ENCODE measurements around the gene ANKS1B.

ANKS1B gene

GRCh38 chr12:99108924-99109323, 875.8 kb downstream of the ANKS1B start:
- no peak for DNase-seq

- no peak for DNase-seq
These were observed 885.0 kb downstream of the ANKS1B start for GRCh38 chr12:99099786-99100185.

DNA sequence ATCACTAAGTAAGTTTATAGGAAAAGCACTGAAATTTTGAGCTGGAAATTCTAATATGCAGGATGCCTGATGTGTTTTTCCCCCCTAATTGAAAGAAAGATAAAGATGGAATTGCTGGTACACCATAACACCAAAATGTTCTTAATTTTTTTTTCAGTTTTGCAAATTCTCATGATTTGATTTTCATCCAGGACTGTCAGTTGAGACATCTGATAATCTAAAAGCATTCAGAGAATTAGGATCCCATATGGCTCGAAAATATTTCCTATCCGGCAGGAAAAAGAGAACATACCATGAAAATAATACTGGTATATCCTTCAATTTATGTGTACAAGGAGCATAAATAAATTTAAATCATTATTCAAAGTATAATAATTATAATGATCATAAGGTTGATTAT, 887.6 kb downstream of the ANKS1B start:
- no peak for DNase-seq

DNA sequence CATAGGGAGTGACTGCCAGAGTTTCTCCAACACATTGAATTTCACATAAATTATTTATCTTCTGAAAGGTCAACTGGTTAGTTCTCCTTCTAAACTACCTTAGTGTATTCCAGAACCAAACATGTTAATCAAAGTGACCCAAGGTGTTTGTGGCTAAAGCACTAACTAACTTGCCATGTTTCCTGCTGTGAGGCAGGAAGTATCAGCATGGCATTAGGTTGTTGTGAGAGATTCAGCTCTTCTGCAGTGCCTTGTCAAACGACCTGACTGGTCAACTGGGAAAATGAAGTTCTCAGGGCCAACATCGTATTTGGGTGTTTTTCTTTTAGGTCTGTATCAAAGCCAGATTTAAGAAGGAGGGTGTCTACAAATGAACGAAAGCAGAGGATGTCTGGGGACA, 891.6 kb downstream of the ANKS1B start:
- no peak for DNase-seq

- DNase-seq, result no peak
These were observed 892.5 kb downstream of the ANKS1B start for GRCh38 chr12:99092100-99092851.

- peak in 1 of 2 experiments; percentile 63 for DNase-seq
These were observed 897.5 kb downstream of the ANKS1B start for GRCh38 chr12:99087278-99087677.

DNA sequence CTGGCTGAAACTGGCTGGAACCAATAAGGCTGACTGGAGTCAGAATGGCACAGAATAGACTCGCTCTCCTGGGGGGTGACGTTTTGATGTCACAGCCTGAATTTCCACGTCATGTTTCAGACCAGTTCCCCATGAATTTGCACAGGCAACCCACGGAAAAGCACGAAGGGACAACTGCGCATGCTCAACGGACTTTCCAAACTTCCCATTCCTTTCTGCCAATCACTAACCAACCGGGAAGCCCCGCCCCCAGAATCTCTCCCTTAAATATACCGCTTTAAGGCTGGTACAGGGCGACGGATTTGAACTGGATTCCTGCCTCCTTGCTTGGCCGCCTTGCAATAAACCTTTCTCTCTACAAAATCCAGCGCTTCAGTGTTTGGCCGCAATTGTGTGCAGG, 904.9 kb downstream of the ANKS1B start:
- DNase-seq, result no peak

- peak; percentile 63 to 66 for DNase-seq
These were observed 915.6 kb downstream of the ANKS1B start for GRCh38 chr12:99068993-99069747.

- DNase-seq, result no peak
These were observed 917.5 kb downstream of the ANKS1B start for GRCh38 chr12:99067171-99067785.

GRCh38 chr12:99066726-99067125, 918.0 kb downstream of the ANKS1B start:
- no peak for DNase-seq

GRCh38 chr12:99063182-99063581, 921.6 kb downstream of the ANKS1B start:
- DNase-seq, result no peak

GRCh38 chr12:99059824-99060511, 924.8 kb downstream of the ANKS1B start:
- DNase-seq, result no peak

DNA sequence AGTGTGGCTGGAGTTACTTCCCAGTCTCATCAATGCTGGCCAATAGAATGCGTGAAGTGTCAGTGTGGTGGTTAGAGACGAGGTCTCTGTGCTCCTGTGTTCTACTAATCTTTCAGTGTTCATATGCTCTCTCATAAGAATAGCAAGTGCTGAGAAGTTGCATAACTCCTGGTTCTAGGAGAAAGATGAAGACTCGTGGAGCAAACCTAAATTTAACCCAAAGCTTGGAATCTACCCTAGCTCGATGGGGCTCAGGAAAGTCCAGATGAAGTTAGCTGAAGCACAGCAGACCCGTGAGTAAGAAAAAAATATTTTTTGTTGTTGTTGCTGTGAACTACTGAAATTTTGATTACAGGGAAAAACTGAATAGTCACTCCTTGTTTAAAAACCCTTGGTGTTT, 927.1 kb downstream of the ANKS1B start:
- no peak for DNase-seq

GRCh38 chr12:99056186-99056585, 928.5 kb downstream of the ANKS1B start:
- DNase-seq, result no peak

GRCh38 chr12:99055299-99055698, 929.4 kb downstream of the ANKS1B start:
- DNase-seq, result no peak

GRCh38 chr12:99054601-99055128, 930.1 kb downstream of the ANKS1B start:
- DNase-seq, result no peak

DNA sequence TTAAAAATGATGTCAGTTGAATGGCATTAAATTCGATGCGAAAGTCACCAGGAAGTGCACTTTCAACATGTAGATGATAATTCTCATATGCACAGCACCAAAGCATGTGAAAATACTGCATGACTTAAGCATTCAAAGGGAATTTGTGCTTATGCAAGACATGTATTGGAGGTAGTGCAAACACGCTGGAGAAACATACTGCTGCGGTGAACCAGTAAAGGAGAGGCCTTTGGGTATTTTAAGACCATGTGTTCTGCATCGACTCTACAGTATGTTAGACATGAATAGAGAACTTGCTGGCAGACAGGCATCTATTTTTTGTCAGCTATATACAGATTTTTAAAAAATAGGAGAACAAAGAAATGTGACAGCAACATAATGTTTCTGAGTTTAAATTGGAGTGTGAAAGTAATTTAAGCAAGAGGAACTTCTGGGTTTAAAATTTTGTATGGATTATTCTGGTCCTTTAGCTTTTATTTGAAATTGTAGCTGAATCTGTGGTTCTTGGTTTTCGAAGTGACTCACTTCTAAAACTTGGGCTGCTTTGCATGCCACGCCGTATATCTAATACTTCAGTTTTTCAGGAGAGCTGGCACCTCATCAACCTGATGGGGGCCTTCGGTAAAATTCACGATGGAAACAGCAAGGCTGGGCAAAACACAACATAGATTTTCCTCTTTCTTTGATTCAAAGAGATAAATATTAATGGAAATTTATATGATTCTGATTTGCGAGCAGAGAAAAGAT, 930.9 kb downstream of the ANKS1B start:
- no peak for DNase-seq

GRCh38 chr12:99049774-99050173, 935.0 kb downstream of the ANKS1B start:
- no peak for DNase-seq

DNA sequence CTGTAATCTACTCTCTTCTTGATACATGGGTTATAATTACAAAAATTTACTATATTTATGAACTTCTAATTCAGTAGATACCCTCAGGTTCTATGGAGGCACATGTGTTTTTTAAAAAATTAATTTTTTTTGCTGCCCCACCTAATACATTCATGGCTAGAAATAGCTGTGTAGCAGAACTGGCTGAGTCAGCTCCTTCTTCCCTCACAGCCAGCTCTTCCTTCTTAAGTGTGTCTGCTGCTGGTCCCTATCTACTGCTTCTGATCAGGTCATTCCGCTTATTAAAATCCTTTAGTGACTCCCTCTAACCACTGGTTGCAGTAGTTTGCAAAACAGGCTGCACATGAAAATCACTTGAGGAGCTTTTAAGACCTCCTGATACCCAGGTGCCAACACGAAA, 939.6 kb downstream of the ANKS1B start:
- DNase-seq, result no peak

DNA sequence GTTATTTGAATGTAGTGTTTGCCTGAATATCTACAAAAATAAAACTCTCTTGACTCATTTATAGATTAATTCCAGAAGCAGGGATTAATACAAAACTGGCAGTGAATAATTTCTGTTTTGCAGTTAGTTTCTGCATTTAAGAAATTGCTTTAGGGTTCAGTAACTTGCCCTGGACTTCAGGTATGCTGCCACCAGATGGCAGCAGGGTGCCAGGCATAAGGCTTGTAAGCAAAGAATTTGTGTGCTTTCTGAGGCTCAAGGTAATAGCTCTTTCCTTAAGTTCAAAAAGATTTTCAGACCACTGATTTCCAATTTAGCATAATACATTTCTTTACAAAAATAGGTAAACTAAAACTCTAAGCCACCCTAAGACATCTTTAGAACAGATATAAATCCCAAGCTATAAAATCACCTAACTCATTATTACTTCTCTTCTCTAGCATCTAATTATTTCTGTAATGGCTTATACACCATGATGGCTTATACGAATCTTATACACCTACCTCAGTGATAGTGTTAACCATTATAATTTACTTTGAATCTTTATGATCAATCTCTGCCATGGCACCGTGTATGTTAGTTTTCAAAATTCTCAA, 941.3 kb downstream of the ANKS1B start:
- peak; percentile 32 to 61 for DNase-seq

GRCh38 chr12:99042226-99042625, 942.5 kb downstream of the ANKS1B start:
- no peak for DNase-seq

All from NCI-H1930 (cell line).